ENCODE data around the gene YBX2. TPM values are rescaled to one million over a fixed set of nuclear protein-coding genes. Genes with fewer than 3 reads are reported as not detected.
A peak's percentile ranks its signal among the peaks of the same experiment; 100 is the strongest.
"Not testable (repeated sequence)": the region's sequence is repeated elsewhere in the genome, so short reads cannot be mapped to it uniquely, and the experiment has no call there.

Gene YBX2
- total RNA-seq, 1 donor from 2014 or later: 2.7 TPM

DNA sequence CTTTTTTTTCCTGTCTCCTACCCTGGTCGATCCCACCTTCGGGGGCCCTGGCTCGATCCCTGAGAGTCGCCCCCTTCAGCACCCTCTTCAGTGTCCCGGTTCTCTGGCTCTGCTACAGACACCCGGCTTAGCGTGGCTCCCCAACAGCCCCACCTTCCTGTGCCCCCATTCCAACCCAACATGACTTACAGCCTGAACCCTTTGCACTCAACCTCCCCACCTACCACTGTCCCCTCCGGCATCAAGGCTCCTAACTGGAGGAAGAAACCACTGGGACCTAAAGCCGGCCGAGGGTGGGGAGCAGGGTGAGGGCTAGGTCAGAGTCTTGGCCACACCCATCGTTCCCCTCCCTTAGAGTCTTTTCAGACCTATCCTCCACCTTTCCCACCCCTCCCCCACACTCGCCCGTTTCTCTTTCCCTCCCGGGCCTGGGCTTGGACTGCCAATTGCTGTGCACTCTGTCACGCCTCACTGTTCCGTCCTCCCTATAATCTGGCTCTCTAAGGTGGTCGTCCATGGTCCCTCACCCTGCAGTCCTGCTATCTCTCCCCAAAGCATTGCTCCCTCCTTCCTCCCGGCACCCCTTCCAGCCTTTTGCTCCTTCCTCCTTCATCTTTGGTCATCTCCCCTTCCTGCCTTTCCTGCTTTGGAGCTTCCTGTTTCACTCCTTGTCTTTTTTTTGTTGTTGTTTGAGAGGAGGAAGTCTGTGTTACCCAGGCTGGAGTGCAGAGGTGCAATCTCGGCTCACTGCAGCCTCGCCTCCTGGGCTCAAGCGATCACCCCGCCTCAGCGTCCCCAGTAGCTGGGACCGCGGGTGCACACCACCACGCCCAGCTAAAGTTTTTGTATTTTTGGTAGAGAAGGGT, 31.3 kb downstream of the YBX2 start:
- no peak for DNase-seq

DNA sequence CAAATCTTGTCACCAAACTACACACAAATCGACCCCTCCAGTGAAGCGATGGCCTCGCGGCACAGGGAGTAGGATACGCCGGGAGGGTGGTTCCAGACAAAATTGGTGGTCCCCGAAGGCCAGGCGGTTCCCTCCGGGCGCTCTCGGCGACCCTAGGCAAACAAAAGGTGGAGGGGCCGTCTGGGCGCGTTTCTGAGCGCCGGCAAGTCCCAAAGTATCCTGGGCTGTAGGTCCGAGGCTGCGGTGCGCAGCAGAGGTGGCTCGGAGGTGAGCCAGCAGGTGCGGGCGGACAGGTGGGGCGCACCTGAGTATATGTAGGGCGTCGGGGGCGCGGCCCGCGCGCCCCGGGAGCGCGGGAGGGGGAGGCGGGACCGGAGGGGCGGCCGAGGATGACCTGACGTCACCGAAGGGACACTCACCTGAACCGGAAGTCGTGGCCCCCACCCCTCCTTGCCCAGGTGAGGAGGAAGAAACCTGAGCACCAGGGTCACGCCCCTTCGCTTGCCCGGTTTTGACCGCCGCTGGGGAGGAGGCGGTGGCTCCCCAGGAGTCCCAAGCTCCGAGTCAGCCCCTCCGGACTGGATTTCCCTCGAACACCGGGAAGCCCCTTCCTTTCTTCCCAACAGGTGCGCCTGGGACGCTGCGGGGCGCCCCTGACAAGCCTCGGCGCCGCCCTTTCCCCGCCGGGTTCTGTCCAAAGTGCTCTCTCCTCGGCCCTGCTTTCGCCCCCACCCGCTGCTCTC, 32.1 kb downstream of the YBX2 start, which contains the start of gene CLDN7:
CLDN7 (minus strand) TSS at position 287 of the 743 bp plus-strand sequence. CDS start 435 bp downstream, outside the sequence.
- no peak for DNase-seq

DNA sequence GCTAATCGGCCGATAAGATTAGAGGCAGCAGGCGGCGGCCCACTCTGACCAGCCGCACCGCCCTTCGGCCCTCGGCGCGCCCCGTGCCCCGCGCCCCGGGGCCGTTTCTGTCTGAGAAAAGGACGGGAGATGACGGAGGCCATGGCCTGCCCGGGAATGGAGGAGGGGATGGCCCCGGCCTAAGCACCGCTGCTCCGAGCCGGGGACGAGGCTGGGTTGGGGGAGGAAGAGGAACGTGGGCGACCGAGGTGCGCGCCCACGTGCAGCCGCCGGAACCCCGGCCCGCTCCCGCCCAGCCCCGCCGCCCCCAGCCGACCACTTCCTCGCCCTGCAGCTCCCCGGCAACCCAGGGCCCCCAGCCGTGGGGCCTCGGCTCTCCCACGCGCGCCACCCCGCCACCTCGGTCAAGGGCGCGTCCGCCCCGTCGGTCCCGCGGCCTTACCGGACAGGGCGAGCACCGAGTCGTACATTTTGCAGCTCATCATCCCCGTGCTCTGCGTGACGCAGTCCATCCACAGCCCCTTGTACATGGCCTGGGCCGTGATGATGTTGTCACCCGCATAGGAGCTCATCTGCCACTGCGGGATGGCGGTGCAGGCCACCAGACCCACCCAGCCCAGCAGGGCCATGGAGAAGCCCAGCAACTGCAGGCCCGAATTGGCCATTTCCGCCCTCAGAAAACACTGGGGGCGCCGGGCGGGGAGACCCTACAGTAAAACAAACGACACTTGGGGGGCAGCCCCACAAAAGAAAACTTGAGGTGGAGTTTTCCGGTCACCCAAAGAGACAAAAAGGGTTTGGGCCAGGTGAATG, 32.9 kb downstream of the YBX2 start:
- DNase-seq: no peak

DNA sequence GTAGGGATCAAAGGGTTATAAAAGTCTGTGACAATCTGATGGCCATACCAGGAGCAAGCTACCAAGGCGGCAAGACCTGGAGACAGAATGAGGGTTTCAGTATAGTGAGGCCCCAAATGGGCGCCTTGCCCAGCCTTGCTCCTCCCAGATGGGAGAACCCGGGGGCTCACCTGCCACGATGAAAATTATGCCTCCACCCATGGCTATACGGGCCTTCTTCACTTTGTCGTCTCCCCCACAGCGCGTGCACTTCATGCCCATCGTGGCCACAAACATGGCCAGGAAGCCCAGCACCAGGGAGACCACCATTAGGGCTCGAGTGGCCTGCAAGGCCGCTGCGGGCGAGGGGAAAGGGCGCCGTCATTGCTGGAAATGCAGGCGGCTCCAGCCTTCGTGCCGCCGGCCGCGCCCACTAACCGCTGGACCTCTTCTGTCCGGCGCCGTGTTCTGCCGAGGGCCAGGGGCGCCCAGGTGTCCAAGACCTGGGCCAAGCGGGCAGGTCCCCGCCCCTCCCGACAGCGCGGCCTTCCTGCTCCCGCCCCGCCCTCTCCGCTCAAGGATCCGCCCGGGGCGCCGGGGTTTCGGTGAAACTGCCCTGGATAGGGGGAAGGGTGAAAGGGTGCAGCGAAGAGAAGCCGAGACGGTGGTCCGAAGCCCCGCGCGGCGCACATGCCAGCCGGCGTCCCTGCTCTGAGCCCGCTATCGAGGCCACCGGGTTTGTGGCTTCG, 33.6 kb downstream of the YBX2 start:
- DNase-seq: no peak

DNA sequence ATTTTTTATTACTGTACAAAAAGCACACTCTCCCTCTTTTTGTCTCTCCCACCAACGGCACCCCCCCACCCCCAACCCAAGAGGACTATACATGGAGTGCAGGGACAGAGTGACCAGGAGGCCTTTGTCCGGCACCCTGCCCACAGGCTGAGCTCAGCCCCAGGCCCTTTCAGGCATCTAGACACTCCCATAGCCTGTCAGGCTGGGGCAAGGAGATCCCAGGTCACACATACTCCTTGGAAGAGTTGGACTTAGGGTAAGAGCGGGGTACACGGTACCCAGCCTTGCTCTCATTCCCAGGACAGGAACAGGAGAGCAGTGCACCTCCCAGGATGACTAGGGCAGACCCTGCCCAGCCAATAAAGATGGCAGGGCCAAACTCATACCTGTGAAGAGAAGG, 34.3 kb downstream of the YBX2 start:
- DNase-seq: no peak

DNA sequence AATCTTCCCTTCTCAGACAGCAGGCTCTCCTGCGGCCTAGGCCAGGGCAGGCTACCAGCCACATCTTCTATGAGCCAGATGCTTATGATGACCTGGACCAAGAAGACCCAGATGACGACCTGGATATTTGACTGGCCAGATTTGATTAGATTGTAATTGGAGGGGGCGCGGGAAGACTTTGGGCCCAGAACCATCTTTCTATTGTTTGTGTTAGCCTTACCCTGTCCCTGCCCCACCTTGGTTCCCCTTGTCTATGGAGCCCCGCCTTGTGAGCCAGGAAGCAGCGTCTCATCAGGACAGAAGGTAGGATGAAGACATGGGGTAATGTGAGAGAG, 34.9 kb downstream of the YBX2 start:
- DNase-seq: no peak

DNA sequence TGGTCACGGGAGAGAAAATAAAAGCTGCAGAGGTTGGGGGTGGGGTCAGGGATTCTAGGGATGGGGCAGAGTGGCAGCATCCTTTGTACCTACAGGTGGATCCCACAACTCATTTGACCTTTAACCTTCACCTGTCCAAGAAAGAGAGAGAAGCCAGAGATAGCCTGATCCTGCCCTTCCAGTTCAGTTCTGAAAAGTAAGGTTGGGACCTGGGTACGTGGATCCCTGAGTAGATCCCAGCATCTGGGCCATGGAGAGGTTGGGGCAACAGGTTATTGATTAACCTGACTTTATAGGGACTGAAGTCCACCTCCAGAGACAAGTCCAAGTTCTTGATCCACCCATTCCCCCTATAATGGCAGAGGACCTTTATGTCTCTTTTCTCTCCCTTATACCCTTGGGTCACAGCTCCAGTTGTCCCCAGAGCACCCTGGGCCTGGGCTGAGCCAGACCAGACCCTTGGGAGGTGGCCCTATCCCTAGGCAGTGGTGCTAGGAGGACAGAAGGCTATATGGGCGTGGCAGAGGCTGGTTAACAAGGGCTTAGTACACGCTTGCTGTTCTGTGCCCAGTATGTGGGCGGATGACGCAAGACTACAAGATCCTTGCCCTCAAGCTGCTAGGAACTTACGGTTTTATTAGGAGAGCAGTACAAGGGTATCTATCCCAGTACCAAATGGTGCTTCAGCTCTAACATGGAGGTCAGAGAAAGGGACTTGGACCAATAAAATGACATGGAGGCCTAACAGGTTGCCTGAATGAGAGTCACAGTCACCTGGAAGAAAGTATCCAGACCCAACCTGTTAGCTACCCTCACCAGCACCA, 35.5 kb downstream of the YBX2 start:
- no peak for DNase-seq

DNA sequence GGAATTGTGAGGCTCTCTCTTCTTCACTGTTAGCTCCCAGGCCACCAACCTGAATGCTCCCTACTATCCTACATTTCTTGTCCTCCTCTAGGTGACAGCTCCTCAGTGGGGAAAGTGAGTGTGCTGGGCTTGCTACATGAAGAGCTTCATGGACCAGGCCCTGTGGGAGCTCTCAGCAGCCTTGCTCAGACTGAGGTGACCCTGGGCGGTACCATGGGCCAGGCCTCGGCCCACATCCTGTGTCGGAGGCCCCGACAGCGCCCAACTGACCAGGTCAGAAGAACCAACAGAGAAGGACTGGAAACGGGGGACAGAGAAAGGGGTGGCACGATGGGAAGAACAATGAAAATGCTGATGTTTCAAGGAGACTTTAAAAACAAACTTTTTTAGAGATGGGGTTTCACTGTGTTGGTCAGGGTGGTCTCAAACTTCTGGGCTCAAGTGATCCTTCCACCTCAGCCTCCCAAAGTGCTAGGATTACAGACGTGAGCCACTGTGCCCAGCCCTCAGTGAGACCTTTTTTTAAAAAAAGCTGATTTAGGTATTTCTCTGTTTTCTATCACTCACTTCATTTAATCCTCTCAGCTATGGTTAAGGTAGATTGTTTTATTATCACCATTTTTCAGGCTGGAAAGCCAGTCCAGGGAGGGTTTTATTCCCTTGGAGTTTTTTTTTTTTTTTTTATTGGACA, 37.5 kb downstream of the YBX2 start:
- no peak for DNase-seq

DNA sequence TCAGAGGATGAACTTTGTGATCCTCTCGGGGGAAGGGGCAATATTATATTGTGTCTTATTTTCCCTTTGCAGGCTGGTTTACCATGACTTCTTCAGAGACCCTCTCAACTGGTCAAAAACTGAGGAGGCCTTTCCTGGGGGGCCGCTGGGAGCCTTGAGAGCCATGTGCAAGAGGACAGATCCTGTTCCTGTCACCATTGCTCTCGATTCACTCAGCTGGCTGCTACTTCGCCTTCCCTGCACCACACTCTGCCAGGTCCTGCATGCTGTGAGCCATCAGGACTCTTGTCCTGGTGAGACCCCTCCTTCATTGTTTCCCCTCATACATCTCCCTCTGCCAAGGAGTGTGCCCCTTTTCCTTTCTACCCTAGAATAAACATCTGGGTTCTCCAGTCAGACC, 39.9 kb downstream of the YBX2 start:
- no peak for DNase-seq

DNA sequence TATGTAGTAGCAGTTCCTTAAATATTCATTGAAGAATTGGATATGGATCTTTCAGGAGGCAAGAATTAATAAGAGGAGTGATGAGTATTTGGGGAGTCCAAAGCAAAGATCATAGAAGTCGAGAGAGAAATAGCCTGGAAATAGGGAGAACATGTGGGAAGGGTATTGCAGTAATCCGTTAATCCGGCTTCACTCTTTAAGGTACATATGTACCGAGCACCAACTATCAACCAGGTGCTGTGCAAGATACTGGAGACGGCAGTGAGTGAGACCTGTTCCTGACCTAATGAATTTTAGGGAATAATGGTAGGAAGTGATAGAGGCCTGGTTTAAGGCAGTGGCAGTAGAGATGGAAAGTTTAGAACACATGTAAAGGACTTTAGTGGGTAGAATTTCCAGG, 41.4 kb downstream of the YBX2 start:
- no peak for DNase-seq

DNA sequence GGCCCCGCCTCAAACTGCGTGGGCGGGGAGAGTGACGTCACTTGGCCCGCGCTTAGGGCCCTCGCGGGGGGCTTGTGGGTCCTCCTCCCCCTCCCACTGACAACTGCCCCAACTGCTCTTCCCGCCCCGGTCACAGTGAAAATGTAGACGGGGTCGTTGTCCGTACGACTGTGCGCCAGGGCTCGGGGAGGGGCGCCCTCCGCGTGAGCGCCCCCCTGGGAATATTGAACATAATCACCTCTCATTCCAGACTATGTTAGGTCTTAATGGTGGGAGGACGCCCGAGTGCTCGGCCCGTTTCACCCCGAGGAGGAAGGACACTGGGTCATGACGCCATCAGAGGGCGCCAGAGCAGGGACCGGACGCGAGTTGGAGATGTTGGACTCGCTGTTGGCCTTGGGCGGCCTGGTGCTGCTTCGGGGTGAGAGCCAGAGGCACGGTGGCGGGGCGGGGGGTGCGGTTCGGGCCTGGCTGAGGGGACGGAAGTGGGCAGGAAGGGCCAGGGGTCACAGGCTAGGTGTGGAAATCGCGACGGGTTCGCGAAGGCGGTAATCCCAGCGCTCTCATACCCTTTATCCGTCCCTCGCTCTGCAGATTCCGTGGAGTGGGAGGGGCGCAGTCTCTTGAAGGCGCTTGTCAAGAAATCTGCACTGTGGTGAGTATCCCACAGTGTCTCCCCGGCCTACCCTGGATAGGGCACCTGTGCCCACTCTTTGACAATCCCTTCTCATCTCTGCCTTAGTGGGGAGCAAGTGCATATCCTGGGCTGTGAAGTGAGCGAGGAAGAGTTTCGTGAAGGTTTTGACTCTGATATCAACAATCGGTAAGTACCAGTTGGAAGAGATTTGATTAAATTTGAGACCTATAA, 42.0 kb downstream of the YBX2 start, which contains the start of gene ELP5:
ELP5 (plus strand) TSS at position 40 of the 868 bp plus-strand sequence; CDS start at position 376, 336 bp downstream.
- peak; percentile 87 for DNase-seq

DNA sequence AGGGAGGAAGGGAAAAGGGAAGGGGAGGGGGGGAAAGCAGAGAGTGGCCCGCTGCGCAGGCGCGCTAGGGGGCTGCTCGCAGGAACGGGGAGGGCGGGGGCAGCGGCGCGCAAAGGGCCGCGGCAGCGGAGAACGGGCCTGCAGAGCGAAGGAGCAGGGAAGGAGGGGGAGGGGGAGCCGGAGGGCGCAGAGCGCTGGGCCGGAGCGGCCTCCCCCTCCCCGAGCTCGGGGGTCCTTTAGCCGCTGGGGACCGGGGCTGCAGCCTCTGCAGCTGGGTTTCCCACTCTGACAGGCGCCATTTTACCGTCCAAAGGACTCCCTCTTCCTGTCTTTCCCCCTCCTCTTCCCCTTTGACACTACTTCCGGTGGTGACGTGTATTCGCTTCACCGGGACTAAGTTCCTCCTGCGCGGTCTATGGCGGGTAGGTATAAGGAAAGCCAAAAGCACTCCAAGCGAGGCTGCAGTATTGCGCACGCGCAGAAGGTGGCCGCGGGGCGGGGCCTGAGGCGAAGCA, 42.7 kb downstream of the YBX2 start, which contains the start of gene CTDNEP1:
CTDNEP1 (minus strand) TSS at position 74 of the 515 bp plus-strand sequence. CDS start 438 bp downstream, outside the sequence.
- peak; percentile 97 for DNase-seq

DNA sequence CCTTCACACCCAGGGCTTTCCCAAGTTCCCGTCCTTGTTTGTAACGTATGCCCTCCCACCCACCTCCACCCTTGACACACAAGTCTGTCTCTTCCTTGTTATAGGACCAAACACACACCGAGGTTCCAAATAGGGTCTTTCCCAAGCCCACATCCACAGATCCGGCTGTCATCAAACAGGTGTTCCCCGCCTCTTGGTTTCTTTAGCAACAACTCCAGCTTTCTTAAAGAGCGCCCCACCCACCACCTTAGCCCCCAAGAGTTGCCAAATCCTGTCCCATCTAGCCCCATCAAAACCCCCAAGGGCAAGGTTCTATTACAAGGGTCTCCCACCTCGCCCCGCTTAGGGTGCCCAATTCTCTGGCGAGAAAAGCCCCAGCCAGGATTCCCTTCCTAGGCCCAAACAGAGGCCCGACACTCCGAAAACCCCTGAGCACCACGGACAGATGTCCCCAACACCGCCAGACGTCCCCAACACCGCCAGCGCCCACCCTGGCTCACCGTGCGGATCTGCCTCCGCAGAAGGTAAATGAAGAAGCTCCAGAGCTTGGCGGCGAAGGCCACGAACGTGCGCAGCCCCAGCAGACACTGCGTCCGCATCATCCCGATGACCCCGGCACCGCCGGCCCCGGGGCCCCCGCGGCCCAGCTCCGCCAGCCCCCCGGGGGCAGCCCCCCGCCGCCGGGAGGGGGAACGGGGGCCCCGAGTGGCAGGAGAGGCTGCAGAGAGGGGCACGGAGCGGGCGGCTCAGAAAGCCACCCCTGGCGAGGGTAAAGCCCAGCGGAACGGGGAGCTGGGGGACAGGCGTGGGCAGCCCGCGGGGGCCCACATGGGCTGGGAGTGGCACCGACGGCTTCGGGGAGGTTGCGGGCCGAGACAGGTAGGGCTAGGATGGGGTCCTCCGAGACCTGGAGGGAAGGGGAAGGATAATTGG, 43.5 kb downstream of the YBX2 start:
- no peak for DNase-seq

DNA sequence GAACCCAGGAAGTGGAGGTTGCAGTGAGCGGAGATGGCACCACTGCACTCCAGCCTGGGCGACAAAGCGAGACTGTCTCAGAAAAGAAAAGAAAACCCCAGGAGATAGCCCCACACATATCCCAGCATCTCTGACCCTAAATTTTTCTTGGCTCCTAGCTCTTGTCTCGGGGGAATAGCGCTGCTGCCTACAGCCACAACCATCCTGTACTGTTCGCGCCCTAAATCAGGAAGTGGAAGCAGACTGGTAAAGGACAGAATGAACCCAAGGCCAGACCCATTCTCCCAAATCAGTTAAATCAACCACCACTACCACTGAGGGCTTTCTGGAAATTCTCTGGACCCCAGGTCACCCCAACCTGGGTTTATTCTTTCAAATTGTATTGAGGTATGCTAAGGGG, 44.6 kb downstream of the YBX2 start:
- DNase-seq: no peak

DNA sequence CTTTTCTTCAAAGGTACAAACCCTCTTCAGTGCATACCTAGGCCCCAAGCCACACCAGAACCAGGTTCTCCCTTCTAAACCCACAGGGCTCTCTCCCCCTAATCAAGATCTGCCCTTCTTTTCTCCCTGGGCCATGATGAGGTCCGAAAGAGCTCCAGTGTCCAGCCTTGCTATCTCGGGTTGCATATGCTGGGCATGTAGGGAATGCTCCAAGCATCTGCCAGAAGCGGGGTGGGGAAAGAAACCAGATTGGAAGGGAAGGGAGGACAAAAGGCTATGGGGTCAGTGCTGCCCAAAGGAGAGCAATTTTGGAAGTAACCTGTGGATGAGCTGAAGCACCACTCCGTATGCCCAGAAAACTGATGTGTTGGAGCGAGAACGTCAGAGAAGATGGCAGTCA, 45.2 kb downstream of the YBX2 start:
- no peak for DNase-seq

DNA sequence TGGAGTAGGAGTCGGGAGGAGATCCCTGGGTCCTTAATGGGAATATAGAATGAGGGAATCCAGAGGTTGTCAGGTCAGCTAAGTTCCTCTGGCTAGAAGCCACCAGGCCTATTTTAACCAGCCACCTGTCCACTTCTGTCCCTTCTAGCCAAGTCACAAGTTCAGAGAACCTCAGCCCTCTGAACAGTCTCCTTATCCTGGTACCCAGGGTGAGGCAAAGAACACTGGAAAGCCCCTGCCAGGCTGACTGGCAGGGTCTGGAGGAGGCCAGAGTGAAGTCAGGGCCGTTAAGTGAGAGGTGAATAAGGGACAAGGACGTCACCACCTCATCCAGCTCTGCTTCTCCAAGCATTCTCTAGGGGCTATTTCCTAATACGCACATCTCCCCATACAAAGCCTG, 45.6 kb downstream of the YBX2 start:
- DNase-seq: no peak

DNA sequence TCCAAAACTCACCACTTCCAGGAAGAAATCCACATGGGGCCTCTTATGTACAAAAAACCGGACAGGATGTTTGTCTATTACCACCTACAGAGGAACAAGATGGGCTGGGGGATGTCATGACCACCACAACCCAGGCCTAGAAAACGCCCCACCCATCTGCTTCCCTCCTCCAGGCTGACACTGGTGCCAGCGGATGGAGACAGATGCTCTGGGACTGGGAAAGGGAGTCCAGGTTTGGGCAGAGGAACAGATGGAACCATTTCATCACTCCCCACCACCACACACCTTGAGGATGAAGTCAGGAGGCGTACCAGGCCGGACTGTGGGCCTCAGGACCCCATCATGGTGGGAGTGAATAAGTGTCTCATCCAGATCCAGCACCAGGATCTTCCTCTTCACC, 47.7 kb downstream of the YBX2 start:
- DNase-seq: no peak

DNA sequence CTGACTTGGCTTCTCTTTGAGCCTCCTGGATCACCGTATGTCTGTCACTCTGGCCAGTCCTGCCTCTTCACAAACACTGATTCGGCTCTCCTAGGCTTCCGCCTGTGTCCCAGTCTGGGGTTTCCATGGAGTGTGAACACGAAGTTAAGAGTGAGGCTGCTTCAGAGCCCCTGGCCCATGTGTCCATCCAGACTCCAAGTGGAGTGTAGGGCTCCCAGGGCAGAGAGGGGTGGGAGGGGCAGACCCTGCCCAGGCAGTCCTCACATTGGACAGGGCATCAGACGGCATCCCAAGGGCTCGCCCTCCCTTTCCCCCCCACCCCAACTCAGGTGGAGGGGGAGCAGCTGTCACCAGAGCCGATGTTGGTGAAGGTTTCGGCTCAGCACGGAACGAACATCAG, 50.6 kb downstream of the YBX2 start:
- not testable (repeated sequence) for DNase-seq
